HepG2 (cell line): ENCODE measurements around the gene ZDHHC7. TPM values are rescaled to one million over a fixed set of nuclear protein-coding genes. Genes with fewer than 3 reads are reported as not detected.

ENCODE experiments used
- ATAC-seq: fragments of 200-7000 bp; cut with Tn5 transposase; 3 replicates; pipeline ENCODE4 v1.9.1; 2020; ENCODE audit warnings: mild to moderate bottlenecking, moderate library complexity
- BruUV-seq: library from RNA; stranded (reverse); fragments of 400-500 nt; replicated peaks from 2 replicates; lab custom pipeline; 2021; lab: Mats Ljungman, UMichigan
- CTCF ChIA-PET: fragments of 300-600 bp; formaldehyde crosslinking; extraction: SDS; loops from one replicate; lab custom pipeline; 2021; ENCODE audit warnings: low total read pairs, inconsistent platforms, low intra/inter-chr PET ratio; lab: Yijun Ruan, JAX
- POLR2A ChIA-PET: fragments of 350-600 bp; sonication (Branson Sonifier 250); formaldehyde crosslinking; loops from one replicate; lab custom pipeline; 2020; ENCODE audit warnings: antibody characterized with exemption, inconsistent platforms; lab: Yijun Ruan, JAX
- DNase-seq: peaks from one replicate; pipeline ENCODE4 v3.0.0-alpha.2; 2015; ENCODE audit warnings: low spot score
- FAIRE-seq: peaks from 3 replicates; lab custom pipeline; 2011; peaks lifted over from hg19 to GRCh38; lab: Jason Lieb, UNC
- H2AFZ ChIP-seq: one replicate; pipeline ENCODE4 v1.6.1; 2011; ENCODE audit warnings: low read length, inconsistent platforms
- H3K27ac ChIP-seq: fragments of 300-600 bp; 3 replicates; pipeline ENCODE4 v1.8.0; 2011; ENCODE audit warnings: mixed run types, mild to moderate bottlenecking, mixed read lengths, low read length, inconsistent platforms; ENCODE audit not compliant: insufficient read depth; ENCODE audit errors: extremely low read length
- H3K27me3 ChIP-seq, 2 experiments: fragments of 200-600 bp in 1 of 2; 2 replicates in 1 of 2; 3 replicates in 1 of 2; pipeline versions ENCODE4 v1.6.0 to v1.8.0; 2011; ENCODE audit warnings: low read length in 2 of 2, mild to moderate bottlenecking in 2 of 2, moderate library complexity in 2 of 2, inconsistent platforms in 1 of 2; ENCODE audit not compliant: insufficient read depth in 2 of 2, control insufficient read depth in 1 of 2
- H3K36me3 ChIP-seq, 2 experiments: fragments of 200-600 bp in 1 of 2; replicated peaks in 1 of 2; 2 replicates in 1 of 2; 3 replicates in 1 of 2; pipeline versions ENCODE4 v1.5.1 to v1.8.0; 2011; ENCODE audit warnings: low read length in 2 of 2, inconsistent platforms in 1 of 2; ENCODE audit not compliant: insufficient read depth in 2 of 2, control insufficient read depth in 1 of 2
- H3K4me1 ChIP-seq: 2 replicates; pipeline ENCODE4 v1.5.1; 2012; ENCODE audit warnings: low read length, inconsistent platforms; ENCODE audit not compliant: insufficient read depth
- H3K4me2 ChIP-seq: 2 replicates; pipeline ENCODE4 v1.6.0; 2011; ENCODE audit warnings: low read depth, low read length, inconsistent platforms
- H3K4me3 ChIP-seq, 3 experiments: fragments of 200-600 bp in 1 of 3; sonication (generic), shearing (Covaris generic) in 1 of 3; replicated peaks in 1 of 3; 2 replicates each; pipeline ENCODE4 v1.5.1; 2011 to 2016; ENCODE audit warnings: low read length in 3 of 3, inconsistent platforms in 2 of 3, low read depth in 2 of 3, mild to moderate bottlenecking in 2 of 3, control low read depth in 1 of 3, mixed read lengths in 1 of 3; ENCODE audit not compliant: insufficient read depth in 1 of 3
- H3K79me2 ChIP-seq: one replicate; pipeline ENCODE4 v1.6.1; 2011; ENCODE audit warnings: low read length, inconsistent platforms; ENCODE audit not compliant: insufficient read depth
- H3K9ac ChIP-seq: 2 replicates; pipeline ENCODE4 v1.6.0; 2011; ENCODE audit warnings: mild to moderate bottlenecking, low read depth, low read length, inconsistent platforms; ENCODE audit not compliant: insufficient read depth
- H3K9me3 ChIP-seq: 2 replicates; pipeline ENCODE4 v1.5.1; 2012; ENCODE audit warnings: mild to moderate bottlenecking, low read length
- H4K20me1 ChIP-seq: 2 replicates; pipeline ENCODE4 v1.6.0; 2011; ENCODE audit warnings: inconsistent platforms, mild to moderate bottlenecking, low read length, moderate library complexity; ENCODE audit not compliant: insufficient read depth
- HMG20A ChIP-seq: IDR thresholded peaks from 2 replicates; pipeline ENCODE4 v1.6.1; 2016; ENCODE audit warnings: borderline replicate concordance
- HNF4G ChIP-seq, 2 experiments: sonication (generic) in 1 of 2; formaldehyde crosslinking in 1 of 2; IDR thresholded peaks; 2 replicates each; pipeline versions ENCODE4 v1.4.0 to v1.6.1; 2011 to 2020; ENCODE audit warnings: borderline replicate concordance in 2 of 2, low read depth in 2 of 2, mild to moderate bottlenecking in 2 of 2, low read length in 1 of 2, missing genetic modification reagents in 1 of 2, moderate library complexity in 1 of 2
- SIN3A ChIP-seq: IDR thresholded peaks from 2 replicates; pipeline ENCODE4 v1.6.1; 2011; ENCODE audit warnings: low read depth, mild to moderate bottlenecking, control low read depth, low read length, borderline replicate concordance
- TCF7 ChIP-seq: sonication (generic); IDR thresholded peaks from 2 replicates; pipeline ENCODE4 v1.6.1; 2016; ENCODE audit warnings: antibody characterized with exemption, low read depth
- ZC3H13 ChIP-seq: sonication (generic); formaldehyde crosslinking; IDR thresholded peaks from 2 replicates; pipeline ENCODE4 v1.8.1; 2023; ENCODE audit warnings: mild to moderate bottlenecking, missing genetic modification reagents, moderate library complexity
- ZNF138 ChIP-seq: sonication (generic); formaldehyde crosslinking; IDR thresholded peaks from 2 replicates; pipeline ENCODE4 v1.5.0; 2020; ENCODE audit warnings: mild to moderate bottlenecking, low read depth, missing genetic modification reagents
- ZNF331 ChIP-seq: sonication (generic); formaldehyde crosslinking; IDR thresholded peaks from 2 replicates; pipeline ENCODE4 v1.4.0; 2020; ENCODE audit warnings: missing genetic modification reagents
- ZNF451 ChIP-seq: sonication (generic); formaldehyde crosslinking; IDR thresholded peaks from 2 replicates; pipeline ENCODE4 v1.5.0; 2020; ENCODE audit warnings: mild to moderate bottlenecking, missing genetic modification reagents
- ZSCAN21 ChIP-seq: sonication (generic); formaldehyde crosslinking; IDR thresholded peaks from 2 replicates; pipeline ENCODE4 v1.8.0; 2022; ENCODE audit warnings: mild to moderate bottlenecking, missing genetic modification reagents, moderate library complexity, borderline replicate concordance
- WGBS: methylation state at CpG from one replicate; pipeline ENCODE4 v1.1.6; 2017; ENCODE audit warnings: low lambda C conversion rate; 5-methylcytosine and 5-hydroxymethylcytosine counted together
- in situ Hi-C: cut with HindIII; loops from 2 replicates; pipeline ENCODE4 v1.10.0; 2017; ENCODE audit warnings: low pct_unique_long_range_greater_than_20kb; ENCODE audit not compliant: extremely low pct_ligation_motif_present
- intact Hi-C: fragments of 100-400 bp; cut with micrococcal nuclease; formaldehyde crosslinking; loops from one replicate; pipeline ENCODE4 v1.10.0; 2022; ENCODE audit not compliant: unreplicated experiment
- polyA plus RNA-seq, 8 experiments: library from polyadenylated mRNA; depleted of rRNA in 3 of 8; stranded (reverse) in 7 of 8; unstranded in 1 of 8; fragments of >200 nt; fragmentation: Illumina TruSeq in 4 of 8; extraction: Trizol in 4 of 8; gene quantifications; 2 replicates each; pipeline versions ENCODE4 v1.2.1 to v1.2.3, GENCODE V29; 2011 to 2016; ENCODE audit warnings: low read depth in 4 of 8, missing spikeins in 1 of 8, mixed read lengths in 1 of 8; ENCODE audit not compliant: insufficient read depth in 1 of 8
- total RNA-seq, 5 experiments: library from RNA; depleted of rRNA; stranded (reverse); fragments of >200 nt; fragmentation: Illumina TruSeq; extraction: Trizol; gene quantifications; 2 replicates each; pipeline ENCODE4 v1.2.3, GENCODE V29; 2016; ENCODE audit warnings: low read depth in 1 of 5

The ZDHHC7 gene
- total and polyA plus RNA-seq, 2 of the 13 experiments (the other 11 are each of a cell fraction or from before 2014, with no cell fraction given), result 46.8 to 67.6 TPM

DNA sequence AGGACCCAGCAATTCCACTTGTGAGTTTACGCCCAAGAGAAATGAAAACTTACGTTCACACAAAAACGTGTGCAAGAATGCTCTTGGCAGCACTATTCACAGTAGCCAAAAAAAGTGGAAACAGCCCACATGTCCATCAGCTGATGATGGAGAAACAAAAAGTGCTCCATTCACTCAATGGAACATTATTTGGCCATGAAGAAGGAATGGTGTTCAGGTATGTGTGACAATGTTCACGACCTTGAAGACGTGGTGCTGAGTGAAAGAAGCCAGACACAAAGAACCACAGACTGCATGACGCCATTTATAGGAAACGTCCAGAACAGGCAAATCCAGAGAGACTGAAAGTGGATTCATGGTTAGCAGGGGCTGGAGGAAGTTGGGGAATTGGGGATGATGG lies 84.9 kb downstream of the ZDHHC7 start:
- ChIA-PET CTCF (interaction anchor here (1.5 to 4.3 kb wide), 4 partner anchors 25 to 160 kb away, joined by 5 to 57 read pairs (median 28); no protein-coding TSS in a partner anchor), POLR2A (no interaction called here)
- WGBS, result 26% methylated on average over 7 of the region's 7 CpGs
- Histone ChIP-seq H4K20me1 (no peaks in the 10 kb centered on the region), H2AFZ (no peak overlapping the region), H3K9ac (no peak overlapping the region), H3K4me2 (no peak overlapping the region), H3K79me2 (no peaks in the 10 kb centered on the region), H3K27me3 (peaks cover 3 to 36% of the 10 kb centered on the region in 2 experiments; a peak in 4 of 5 replicates), H3K4me3 (no peak overlapping the region), H3K27ac (no peak overlapping the region), H3K9me3 (no peaks in the 10 kb centered on the region), H3K36me3 (no peaks in the 10 kb centered on the region), H3K4me1 (peaks cover 41% of the 10 kb centered on the region)
- intact Hi-C loops (no loop called here), in situ Hi-C loops (loop anchor here (5.0 kb wide), 1 partner anchor 41 kb away; no protein-coding TSS in a partner anchor)
- TF ChIP-seq TCF7, result no peak
- no peak for TF ChIP-seq ZNF138
- TF ChIP-seq HNF4G (IDR thresholded peaks at IDR 0.05; ENCODE audit: borderline replicate concordance, low read depth, low read length), result no peak
- TF ChIP-seq HNF4G (CRISPR knock-in tag; IDR thresholded peaks at IDR 0.05; ENCODE audit: borderline replicate concordance, low read depth), result no peak
- no peak for TF ChIP-seq ZNF331 (CRISPR knock-in tag)
- no peak for TF ChIP-seq ZNF451 (CRISPR knock-in tag)
- TF ChIP-seq SIN3A, result no peak
- TF ChIP-seq HMG20A (CRISPR knock-in tag), result no peak
- no peak for TF ChIP-seq ZC3H13 (CRISPR knock-in tag)
- no peak for TF ChIP-seq ZSCAN21
- no TSS peak for BruUV-seq
- ATAC-seq (no peak), FAIRE-seq (no peak), DNase-seq (no peak)
